G401 (cell line): ENCODE measurements around the gene HOXA4. TPM values are rescaled to one million over a fixed set of nuclear protein-coding genes. Genes with fewer than 3 reads are reported as not detected.

Experiments used
- DNase-seq: peaks from one replicate; pipeline ENCODE4 v3.0.0-alpha.2; 2015; ENCODE audit warnings: low spot score
- in situ Hi-C: cut with HindIII; loops from 2 replicates; pipeline ENCODE4 v1.10.0; 2016; ENCODE audit warnings: low sequenced_read_pairs, mixed read lengths
- total RNA-seq: library from RNA; depleted of rRNA; stranded (reverse); fragments of >200 nt; shearing (Covaris generic); gene quantifications from 2 replicates; pipeline ENCODE4 v1.2.3, GENCODE V29; 2014

Gene HOXA4
- total RNA-seq, 1 experiment from 2014 or later: not detected

DNA sequence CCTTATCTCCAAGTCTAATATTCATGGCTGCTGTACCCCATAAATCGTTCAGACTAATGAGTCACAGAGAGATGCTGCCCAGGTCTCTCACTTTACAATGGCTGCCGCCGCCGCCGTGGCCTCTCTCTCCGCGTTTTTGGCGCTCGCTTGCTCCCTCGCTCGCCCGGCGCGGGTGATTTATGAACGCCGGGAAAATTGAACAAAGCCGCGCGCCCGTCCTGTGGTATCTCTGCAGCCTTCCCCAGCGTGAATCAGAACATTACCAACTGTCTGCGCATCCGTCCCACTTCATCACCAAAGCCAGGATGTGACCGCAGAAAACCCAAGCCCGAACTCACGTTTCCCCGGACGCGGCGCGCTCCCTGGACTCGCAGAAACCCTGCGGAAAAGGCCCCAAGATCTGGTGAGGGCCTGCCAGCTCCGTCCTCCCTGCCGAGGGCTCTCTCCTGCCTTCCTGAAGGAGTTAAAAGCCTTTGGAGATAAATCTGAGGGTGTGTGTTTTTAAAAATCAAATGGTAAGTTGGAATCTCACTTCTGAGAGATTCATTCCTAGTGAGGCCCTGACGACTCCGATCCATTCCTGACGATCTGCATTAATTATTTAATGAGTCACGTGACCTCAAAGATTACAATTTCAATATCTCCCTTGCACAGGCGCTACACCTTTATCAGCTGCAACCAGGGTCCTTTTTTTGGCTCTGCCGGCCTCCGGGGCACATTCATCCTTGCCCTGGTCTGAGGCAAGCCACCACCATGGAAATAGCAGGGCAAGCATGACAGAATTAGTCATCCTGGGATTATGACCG is 6.3 kb downstream of the HOXA4 start:
- in situ Hi-C loops: no loop called here
- no peak for DNase-seq

DNA sequence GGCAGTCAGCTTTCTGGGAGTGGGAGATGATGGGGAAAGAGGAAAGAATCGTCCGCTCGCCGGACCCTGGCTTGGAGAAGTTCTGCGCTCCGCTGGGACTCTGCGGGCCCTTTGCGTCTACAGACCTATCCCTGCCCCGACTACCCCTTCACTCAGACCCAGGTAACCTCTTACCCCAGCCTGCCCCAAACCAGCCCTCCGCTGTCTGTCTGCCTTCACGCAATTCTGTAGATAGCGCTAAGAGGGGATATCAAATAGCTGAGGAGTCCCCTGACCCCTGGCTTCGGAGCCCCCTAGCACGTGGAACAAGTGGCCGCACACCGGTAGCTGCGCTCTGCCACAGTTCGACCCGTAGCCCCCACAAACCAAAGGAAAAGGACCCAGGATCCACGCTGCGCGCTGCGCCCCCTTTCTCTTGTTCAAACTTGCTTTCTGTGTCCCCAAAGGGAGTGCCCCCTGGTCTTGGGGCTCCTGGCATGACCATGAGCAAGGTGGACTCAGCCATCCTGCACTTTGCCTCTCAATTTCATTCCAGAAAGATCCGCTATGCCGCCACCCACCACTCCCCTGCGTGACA is 7.0 kb downstream of the HOXA4 start:
- DNase-seq: no peak
- in situ Hi-C loops: no loop called here

DNA sequence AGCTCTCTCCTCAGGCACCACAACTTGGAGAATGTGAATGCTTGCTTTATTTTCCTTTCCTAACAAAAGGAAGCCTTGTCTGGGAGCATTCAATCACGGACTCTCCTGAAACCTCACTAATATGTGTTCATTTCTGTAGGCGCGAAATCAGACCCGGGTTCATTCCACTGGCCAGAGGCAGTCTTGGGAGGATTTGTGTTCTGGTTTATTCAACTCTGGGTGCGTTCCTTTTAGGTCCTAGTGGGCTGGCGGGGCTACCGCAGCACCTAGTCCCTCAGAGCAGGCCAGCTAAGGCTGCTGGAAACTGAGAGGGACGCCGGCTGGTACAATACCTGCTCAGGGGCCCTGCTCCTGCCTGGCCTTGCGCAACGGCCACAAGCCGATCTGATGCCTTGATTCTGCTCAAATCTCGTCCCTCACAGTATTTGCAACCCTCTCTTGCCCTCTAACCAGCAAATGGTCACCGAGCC is 7.5 kb downstream of the HOXA4 start:
- no peak for DNase-seq
- in situ Hi-C loops: no loop called here

DNA sequence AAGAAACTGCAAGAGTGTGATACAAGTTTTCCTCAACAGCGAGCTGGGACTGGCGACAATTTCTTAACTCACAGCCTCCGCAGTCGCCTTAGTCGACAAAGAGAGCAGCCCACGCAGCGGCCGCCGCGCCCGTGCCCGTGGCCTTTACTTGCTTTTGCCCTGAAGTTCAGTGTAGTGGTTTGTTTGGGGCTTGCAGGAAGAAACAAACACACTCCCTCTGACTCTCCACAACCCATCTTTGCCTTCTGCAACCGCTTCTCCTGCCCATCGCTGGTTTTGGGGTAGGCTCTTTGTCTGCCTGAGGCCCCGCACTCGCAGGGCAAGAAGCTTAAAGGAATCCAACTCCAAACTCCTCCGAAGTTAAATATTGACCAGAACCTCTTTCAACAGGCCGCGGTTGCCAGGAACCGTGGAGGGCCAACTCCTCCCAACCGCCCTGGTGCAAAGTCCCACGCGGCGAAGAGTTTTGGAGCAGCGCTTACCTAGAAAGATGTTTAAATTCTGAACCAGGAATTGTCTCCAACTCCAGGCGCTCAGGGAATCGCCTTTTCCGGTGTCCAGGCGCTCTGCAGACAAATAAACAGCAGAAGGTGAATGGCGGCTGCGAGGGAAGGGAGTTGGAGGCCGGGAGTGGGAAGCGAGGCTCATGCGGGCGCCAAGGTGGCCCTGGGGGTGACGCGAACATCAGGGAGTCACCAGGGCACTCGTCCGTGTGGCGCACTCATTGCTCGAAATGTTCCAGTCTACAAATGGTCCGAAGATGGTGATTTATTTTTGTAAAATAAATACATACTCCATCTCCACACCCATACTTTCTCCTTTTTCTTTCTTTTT is 8.3 kb downstream of the HOXA4 start:
- in situ Hi-C loops: no loop called here
- DNase-seq: no peak

DNA sequence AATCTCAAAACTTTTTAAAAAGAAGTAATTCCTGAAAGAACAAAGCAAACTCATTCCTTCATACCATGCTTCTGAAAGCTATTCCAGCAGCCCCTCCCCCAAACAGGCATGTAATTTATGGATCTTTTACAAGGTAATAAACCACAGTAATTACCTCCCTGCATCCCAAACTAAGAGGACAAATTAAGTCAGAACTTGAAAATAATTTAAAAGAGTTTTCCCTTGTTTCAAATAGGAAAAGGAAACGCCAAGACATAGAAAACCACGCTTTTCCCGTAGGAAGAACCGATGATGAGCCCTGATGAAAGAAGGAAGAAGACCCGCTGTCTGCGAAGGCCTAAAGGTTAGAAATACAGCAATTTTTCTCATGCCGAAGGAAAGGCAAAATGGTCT is 8.9 kb downstream of the HOXA4 start:
- DNase-seq: no peak
- in situ Hi-C loops: no loop called here

DNA sequence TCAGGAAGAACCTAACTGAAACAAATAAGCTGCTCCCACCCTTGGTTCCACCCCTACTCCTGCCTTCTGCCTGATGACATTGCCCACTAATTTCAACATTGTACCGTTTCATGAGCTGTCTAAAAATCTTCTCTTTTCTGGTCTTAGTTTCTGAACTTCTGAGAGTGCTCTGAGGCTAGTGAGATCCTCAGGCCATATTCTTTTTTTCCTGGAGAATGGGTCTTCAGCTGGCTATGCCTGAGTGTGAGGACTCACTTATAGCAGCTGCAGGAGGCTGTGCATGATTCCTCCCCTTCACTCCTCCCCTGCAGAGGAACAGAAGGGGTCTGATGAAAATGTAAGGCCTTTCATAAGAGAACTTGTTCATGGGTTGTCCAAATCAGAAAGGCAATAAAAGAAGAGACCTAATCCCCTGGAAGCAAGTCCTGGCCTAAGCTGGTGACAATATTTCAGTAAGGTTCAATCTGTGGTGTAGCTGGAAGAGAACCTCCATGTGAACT is 11.1 kb downstream of the HOXA4 start:
- no peak for DNase-seq
- in situ Hi-C loops: loop anchor here (5.0 kb wide), 1 partner anchor 262 kb away; no protein-coding TSS in a partner anchor

DNA sequence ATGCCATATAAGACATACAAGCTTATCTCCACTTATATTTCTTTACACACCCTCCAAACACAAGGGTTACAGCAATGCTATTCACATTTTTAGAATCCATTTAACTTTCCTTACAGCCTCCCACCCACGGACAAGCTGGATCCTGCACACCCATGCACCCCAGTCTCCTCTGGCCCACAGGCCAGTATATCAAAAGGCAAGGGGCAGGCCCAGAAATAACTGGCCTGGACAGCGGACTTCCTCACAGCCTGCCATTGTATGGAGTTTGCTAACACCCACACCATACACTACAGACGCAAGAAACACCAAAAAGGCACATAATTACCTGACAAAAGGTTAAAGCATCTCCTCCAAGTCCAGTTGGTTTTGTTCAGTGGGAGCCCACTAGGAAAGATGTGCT is 12.0 kb downstream of the HOXA4 start:
- in situ Hi-C loops: loop anchor here (5.0 kb wide), 1 partner anchor 261 kb away; no protein-coding TSS in a partner anchor
- no peak for DNase-seq

DNA sequence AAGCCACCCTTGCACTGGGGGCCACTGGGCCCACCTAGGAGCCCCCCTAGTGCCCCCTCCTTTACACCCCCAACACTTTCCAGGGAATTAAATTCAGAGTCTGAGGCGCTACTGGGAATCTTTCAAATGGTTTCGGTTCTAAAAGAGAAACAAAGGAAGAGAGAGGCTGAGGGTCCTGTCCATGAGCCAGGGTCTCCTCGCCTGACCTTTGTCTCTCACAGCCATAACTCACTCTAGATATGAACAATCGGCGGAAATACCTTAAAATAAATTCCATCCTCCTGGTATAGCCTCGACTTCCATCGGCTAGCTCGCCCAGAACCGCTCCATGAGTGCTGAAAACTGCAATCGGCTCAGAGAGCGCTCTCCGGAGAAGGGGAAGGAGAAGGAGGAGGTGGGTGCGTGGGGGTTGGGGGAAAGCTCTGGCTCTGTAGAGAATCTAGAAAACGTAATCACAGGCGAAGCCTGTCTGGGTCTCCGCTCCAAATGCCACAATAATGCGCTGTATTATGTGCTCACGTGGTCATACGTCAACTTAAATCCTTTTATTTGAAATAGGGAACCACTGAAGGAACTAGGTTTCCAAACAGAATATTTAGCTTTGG is 12.6 kb downstream of the HOXA4 start:
- in situ Hi-C loops: loop anchor here (5.0 kb wide), 1 partner anchor 261 kb away; no protein-coding TSS in a partner anchor
- no peak for DNase-seq

DNA sequence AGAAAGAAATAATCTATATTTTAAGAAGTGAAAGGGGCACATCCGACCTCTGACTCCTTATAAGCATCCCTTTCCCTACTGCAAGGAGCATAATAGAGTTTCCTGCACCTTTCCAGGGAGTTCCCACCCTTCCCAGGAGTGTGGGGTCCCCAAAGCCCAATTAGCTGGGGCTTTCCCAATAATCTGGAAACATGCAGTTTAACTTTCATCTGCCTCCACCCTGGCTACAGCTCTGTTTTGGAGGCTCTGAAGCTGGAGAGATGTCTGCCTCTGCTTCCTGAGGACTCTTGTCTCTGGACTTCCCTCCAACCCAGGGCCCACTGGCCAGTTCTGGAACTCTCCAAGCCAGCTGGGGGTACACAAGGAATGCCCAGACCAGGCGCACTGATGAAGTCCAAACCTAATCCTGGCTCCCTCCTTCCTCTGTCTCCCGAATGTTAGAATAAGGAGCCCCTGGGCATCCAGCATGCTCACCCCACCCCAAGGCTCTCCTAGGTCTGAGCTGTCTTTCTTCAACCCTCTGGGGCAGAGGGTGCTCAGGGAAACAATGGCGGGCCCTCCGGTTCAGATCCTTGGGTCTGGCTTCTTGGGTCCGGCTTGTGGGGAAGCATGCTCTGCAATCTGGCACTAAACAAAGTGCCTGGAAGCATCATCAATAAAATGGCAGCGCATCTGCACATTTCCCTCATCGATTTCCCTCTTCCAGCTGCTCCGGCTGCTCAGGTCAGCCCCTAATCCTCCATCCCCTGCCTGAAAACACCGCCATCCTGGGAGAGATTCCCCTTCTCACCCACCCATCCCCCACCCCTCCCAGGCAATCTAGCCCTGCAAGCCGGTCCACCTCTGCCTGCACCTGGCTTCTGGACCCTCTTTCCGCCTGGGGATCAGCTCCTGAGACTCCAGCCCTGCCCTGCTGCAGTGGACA is 13.3 kb downstream of the HOXA4 start:
- DNase-seq: no peak
- in situ Hi-C loops: loop anchor here (5.0 kb wide), 1 partner anchor 260 kb away; no protein-coding TSS in a partner anchor

DNA sequence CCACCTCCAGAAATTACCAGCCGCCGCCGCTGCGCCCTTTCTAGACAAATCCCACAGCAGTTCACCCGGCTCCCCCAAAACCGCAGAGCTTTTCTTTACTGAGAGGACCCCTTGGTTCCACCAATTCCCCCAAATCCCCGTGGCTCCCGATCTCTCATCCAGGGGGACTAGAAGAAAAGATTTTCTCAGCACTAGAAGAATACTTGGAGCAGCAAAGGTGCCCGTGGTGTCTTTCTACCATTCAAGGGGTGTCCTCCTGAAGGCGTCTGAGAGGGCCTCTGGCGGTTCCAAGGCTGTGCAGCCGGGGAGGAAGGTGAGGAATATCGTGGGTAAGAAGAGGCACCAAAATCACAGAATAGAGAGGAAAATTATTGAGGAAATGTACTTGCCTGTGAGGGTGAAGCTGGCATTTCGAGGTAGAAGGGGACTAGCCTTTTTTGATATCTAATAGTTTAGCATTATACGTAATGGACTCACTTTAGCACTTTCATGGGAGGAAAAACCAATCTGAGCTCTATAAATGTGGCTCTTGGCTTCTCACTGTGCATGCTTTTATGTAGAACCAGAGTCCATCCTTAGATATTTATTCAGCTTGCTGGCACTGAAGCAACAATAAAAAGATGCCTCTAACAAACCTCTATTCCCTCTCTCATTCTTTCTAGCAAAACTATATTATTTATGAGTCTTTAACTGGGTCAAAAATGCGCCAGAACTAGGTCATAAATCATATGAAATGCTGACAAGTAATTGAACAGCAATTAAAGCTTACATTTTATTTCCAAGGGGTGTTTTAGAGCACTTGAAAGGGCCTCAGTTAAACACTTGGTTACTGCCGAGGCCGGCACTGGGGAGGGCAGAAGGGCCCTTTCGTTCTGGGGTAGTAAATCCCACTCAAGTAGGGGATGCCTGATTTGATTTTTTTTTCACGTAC is 14.3 kb downstream of the HOXA4 start:
- in situ Hi-C loops: loop anchor here (5.0 kb wide), 1 partner anchor 259 kb away; no protein-coding TSS in a partner anchor
- no peak for DNase-seq

DNA sequence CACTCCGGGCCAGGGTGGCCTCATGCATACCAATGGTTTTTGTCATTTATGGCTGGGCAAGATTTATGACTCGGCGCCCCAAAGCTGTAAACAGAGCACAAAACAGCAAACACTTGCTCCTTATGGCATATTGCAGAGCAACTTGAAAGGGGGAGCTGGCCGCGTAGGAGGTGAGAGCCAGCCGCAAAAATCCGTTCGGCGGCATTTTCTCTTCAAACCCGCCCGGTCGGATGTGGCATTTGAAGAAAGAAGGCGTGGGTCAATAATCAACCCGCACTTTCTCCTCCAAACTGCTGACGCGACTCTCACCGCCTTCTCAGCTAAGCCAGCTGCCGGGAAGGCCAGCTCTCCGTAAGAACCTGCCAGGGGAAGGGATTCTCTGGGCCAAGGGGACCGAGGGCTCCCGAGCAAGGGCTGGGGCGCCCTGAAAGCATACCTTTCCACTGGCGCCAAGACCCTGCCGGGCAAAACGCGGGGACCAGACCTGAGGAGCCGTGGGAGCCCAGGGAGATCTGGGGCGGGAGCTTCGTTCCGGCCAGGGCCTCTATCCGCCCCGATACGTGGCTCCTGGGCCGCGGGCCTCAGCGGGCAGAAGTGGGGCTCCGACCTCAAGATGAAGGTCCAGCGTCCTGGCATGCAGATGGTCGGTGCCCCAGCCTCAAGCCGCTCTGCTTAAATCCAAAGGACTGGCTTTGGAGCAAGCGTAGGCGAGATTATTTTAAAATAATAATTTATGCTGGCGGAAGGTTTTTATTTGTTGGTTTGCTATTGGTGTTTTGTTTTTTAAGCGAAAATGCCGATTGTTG is 15.1 kb downstream of the HOXA4 start:
- in situ Hi-C loops: loop anchor here (5.0 kb wide), 1 partner anchor 258 kb away; no protein-coding TSS in a partner anchor
- no peak for DNase-seq

DNA sequence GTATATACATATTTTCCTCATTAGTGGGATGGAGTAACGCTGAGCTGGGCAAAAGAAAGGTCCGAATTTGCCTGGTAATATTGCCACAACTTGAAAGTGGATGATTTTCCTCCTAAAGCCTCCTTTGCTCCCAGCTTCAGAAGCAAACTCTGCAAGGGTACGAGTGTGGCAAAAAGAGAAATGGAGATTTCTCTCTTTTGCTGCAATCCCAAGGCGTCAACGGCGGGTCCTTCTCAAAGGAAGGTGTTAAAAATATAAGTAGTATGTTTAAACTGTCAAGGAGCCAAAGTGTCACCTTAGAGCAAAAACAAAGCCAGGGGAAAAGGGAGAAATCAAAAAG is 15.7 kb downstream of the HOXA4 start:
- in situ Hi-C loops: loop anchor here (5.0 kb wide), 1 partner anchor 258 kb away; no protein-coding TSS in a partner anchor
- DNase-seq: no peak

DNA sequence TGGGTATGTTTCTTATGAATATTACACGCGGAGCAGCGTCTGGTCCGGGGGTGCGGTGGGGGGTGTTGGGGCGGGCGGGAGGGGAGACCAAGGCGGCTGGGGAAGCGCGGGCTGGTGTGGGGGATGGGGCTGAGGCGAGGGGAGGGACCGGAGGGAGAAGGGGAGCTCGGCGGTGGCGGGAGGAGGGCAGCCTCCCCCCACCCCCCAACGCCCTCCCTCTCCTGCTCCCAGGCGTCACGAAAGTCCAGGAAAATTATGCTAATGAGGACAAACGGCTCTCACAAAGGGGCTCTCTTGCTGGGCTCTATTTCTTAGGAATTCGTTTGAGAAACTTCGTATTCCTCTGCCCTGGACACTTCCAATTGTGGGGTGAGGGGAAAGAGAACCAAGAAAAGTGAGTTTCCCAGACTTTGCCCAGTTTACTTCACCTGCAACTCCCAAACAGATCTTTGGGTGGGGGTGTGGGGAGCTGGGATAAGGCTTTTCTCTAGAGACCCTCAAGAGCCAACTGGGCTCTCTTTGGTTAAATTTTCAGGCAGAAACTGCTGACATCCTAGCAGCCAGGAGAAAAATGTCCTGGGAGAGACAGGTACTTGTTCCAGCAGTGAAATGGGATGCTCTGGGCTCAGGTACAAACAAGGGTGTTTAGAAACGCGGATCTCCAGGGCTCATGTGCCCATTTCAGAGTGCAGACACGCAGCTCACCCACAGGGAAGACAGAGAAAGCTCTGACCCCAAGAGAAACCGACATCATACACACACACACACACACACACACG is 16.4 kb downstream of the HOXA4 start:
- no peak for DNase-seq
- in situ Hi-C loops: no loop called here

DNA sequence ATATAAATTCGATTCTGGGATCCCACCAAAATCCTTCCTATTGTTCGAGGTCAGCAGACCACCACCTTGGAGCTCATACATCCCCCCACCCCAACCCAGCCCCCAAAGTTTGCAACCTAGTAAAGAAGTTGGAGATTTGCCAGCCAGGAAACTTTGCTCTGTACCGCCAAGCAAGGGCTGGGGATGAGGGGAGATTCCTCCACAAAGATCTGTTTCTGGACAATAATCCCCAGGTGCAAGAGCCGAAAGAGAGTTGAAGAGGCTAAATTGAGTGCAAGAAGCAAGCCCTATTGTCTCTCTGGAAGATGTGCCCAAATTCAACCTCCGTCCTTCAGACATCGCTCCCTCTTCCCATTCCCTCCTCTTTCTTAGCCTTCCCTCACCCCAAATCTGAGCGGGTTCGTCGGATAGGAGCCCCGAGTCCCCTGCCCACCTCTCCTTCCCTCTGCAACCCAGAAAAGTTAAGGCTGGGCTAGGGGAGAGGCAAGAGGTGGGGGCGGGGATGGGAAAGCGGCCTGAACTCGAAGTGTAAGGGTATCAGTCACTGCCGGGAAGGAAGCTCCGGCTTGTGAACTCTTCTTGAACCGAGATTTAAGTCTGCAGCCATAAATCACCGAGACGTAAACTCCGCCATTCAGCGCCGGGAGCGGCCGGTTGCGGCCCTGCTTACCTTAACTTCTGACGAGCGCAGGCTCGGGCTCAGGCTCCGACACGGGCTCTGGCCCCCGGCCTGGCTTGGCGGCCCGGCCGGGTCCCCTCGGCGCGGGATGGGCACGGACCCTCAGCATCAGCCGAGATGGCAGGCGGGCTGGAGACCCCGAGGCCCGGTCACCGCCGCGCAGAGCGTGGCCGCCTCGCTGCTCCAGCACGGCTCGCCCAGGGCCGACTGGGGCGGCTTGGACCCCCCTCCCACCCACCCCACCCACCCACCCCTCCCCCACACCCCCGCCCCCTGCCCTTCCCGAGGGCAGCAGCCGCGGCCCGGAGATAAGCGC is 17.3 kb downstream of the HOXA4 start:
- no peak for DNase-seq
- in situ Hi-C loops: no loop called here
